ENCODE results near the gene HLTF.

The HLTF gene

GRCh38 chr3:149011676-149012075 is 74.7 kb downstream of the HLTF start:
- Histone ChIP-seq H3K36me3 (ENCODE audit: control insufficient read depth, insufficient read depth, low read length) (no peaks in the 10 kb centered on the region), H3K4me3 (ENCODE audit: low read length) (no peak overlapping the region), H3K4me1 (ENCODE audit: control insufficient read depth, insufficient read depth, low read length) (no peaks in the 10 kb centered on the region), H3K9me3 (ENCODE audit: control insufficient read depth, low read length) (no peaks in the 10 kb centered on the region), H3K27me3 (ENCODE audit: control insufficient read depth, insufficient read depth, low read length) (no peaks in the 10 kb centered on the region), H3K9ac (ENCODE audit: low read length) (no peak overlapping the region)

- H3K36me3 ChIP-seq (ENCODE audit: control insufficient read depth, insufficient read depth, low read length) = no peaks in the 10 kb centered on the region
- no peaks in the 10 kb centered on the region for H3K9me3 ChIP-seq (ENCODE audit: control insufficient read depth, low read length)
- H3K4me3 ChIP-seq (ENCODE audit: low read length) = no peak overlapping the region
- H3K27me3 ChIP-seq (ENCODE audit: control insufficient read depth, insufficient read depth, low read length) = no peaks in the 10 kb centered on the region
- H3K4me1 ChIP-seq (ENCODE audit: control insufficient read depth, insufficient read depth, low read length) = no peaks in the 10 kb centered on the region
- no peak overlapping the region for H3K9ac ChIP-seq (ENCODE audit: low read length)
Observed at GRCh38 chr3:149010966-149011365, 75.4 kb downstream of the HLTF start.

- no peak overlapping the region for H3K9ac ChIP-seq (ENCODE audit: low read length)
- no peak overlapping the region for H3K4me3 ChIP-seq (ENCODE audit: low read length)
- H3K4me1 ChIP-seq (ENCODE audit: control insufficient read depth, insufficient read depth, low read length) = no peaks in the 10 kb centered on the region
- no peaks in the 10 kb centered on the region for H3K9me3 ChIP-seq (ENCODE audit: control insufficient read depth, low read length)
- no peaks in the 10 kb centered on the region for H3K36me3 ChIP-seq (ENCODE audit: control insufficient read depth, insufficient read depth, low read length)
- H3K27me3 ChIP-seq (ENCODE audit: control insufficient read depth, insufficient read depth, low read length) = no peaks in the 10 kb centered on the region
Observed at GRCh38 chr3:149010504-149010951, 75.8 kb downstream of the HLTF start.

GRCh38 chr3:149009732-149010131 is 76.6 kb downstream of the HLTF start:
- no peak overlapping the region for H3K9ac ChIP-seq (ENCODE audit: low read length)
- no peaks in the 10 kb centered on the region for H3K4me1 ChIP-seq (ENCODE audit: control insufficient read depth, insufficient read depth, low read length)
- no peaks in the 10 kb centered on the region for H3K36me3 ChIP-seq (ENCODE audit: control insufficient read depth, insufficient read depth, low read length)
- H3K27me3 ChIP-seq (ENCODE audit: control insufficient read depth, insufficient read depth, low read length) = no peaks in the 10 kb centered on the region
- no peak overlapping the region for H3K4me3 ChIP-seq (ENCODE audit: low read length)
- H3K9me3 ChIP-seq (ENCODE audit: control insufficient read depth, low read length) = no peaks in the 10 kb centered on the region

- Histone ChIP-seq H3K4me1 (ENCODE audit: control insufficient read depth, insufficient read depth, low read length) (no peaks in the 10 kb centered on the region), H3K36me3 (ENCODE audit: control insufficient read depth, insufficient read depth, low read length) (no peaks in the 10 kb centered on the region), H3K27me3 (ENCODE audit: control insufficient read depth, insufficient read depth, low read length) (no peaks in the 10 kb centered on the region), H3K4me3 (ENCODE audit: low read length) (no peak overlapping the region), H3K9ac (ENCODE audit: low read length) (no peak overlapping the region), H3K9me3 (ENCODE audit: control insufficient read depth, low read length) (no peaks in the 10 kb centered on the region)
Observed at GRCh38 chr3:149007567-149008257, 78.6 kb downstream of the HLTF start.

GRCh38 chr3:149005416-149005815 is 80.9 kb downstream of the HLTF start:
- no peaks in the 10 kb centered on the region for H3K27me3 ChIP-seq (ENCODE audit: control insufficient read depth, insufficient read depth, low read length)
- H3K4me1 ChIP-seq (ENCODE audit: control insufficient read depth, insufficient read depth, low read length) = no peaks in the 10 kb centered on the region
- no peaks in the 10 kb centered on the region for H3K9me3 ChIP-seq (ENCODE audit: control insufficient read depth, low read length)
- H3K36me3 ChIP-seq (ENCODE audit: control insufficient read depth, insufficient read depth, low read length) = no peaks in the 10 kb centered on the region
- H3K4me3 ChIP-seq (ENCODE audit: low read length) = no peak overlapping the region
- no peak overlapping the region for H3K9ac ChIP-seq (ENCODE audit: low read length)

- no peak overlapping the region for H3K4me3 ChIP-seq (ENCODE audit: low read length)
- no peaks in the 10 kb centered on the region for H3K36me3 ChIP-seq (ENCODE audit: control insufficient read depth, insufficient read depth, low read length)
- no peaks in the 10 kb centered on the region for H3K9me3 ChIP-seq (ENCODE audit: control insufficient read depth, low read length)
- no peaks in the 10 kb centered on the region for H3K27me3 ChIP-seq (ENCODE audit: control insufficient read depth, insufficient read depth, low read length)
- H3K9ac ChIP-seq (ENCODE audit: low read length) = no peak overlapping the region
- H3K4me1 ChIP-seq (ENCODE audit: control insufficient read depth, insufficient read depth, low read length) = no peaks in the 10 kb centered on the region
Observed at GRCh38 chr3:149004622-149005021, 81.7 kb downstream of the HLTF start.

GRCh38 chr3:149003653-149004305 is 82.6 kb downstream of the HLTF start:
- Histone ChIP-seq H3K9me3 (ENCODE audit: control insufficient read depth, low read length) (no peaks in the 10 kb centered on the region), H3K4me3 (ENCODE audit: low read length) (no peak overlapping the region), H3K36me3 (ENCODE audit: control insufficient read depth, insufficient read depth, low read length) (no peaks in the 10 kb centered on the region), H3K9ac (ENCODE audit: low read length) (no peak overlapping the region), H3K4me1 (ENCODE audit: control insufficient read depth, insufficient read depth, low read length) (no peaks in the 10 kb centered on the region), H3K27me3 (ENCODE audit: control insufficient read depth, insufficient read depth, low read length) (no peaks in the 10 kb centered on the region)

GRCh38 chr3:149001727-149002126 is 84.6 kb downstream of the HLTF start:
- Histone ChIP-seq H3K36me3 (ENCODE audit: control insufficient read depth, insufficient read depth, low read length) (no peaks in the 10 kb centered on the region), H3K4me3 (ENCODE audit: low read length) (no peak overlapping the region), H3K27me3 (ENCODE audit: control insufficient read depth, insufficient read depth, low read length) (no peaks in the 10 kb centered on the region), H3K4me1 (ENCODE audit: control insufficient read depth, insufficient read depth, low read length) (no peaks in the 10 kb centered on the region), H3K9me3 (ENCODE audit: control insufficient read depth, low read length) (no peaks in the 10 kb centered on the region), H3K9ac (ENCODE audit: low read length) (no peak overlapping the region)

- Histone ChIP-seq H3K36me3 (ENCODE audit: control insufficient read depth, insufficient read depth, low read length) (no peaks in the 10 kb centered on the region), H3K4me3 (ENCODE audit: low read length) (no peak overlapping the region), H3K9me3 (ENCODE audit: control insufficient read depth, low read length) (no peaks in the 10 kb centered on the region), H3K9ac (ENCODE audit: low read length) (no peak overlapping the region), H3K27me3 (ENCODE audit: control insufficient read depth, insufficient read depth, low read length) (no peaks in the 10 kb centered on the region), H3K4me1 (ENCODE audit: control insufficient read depth, insufficient read depth, low read length) (no peaks in the 10 kb centered on the region)
Observed at GRCh38 chr3:149000206-149000745, 86.1 kb downstream of the HLTF start.

- Histone ChIP-seq H3K27me3 (ENCODE audit: control insufficient read depth, insufficient read depth, low read length) (no peaks in the 10 kb centered on the region), H3K9ac (ENCODE audit: low read length) (no peak overlapping the region), H3K4me3 (ENCODE audit: low read length) (no peak overlapping the region), H3K9me3 (ENCODE audit: control insufficient read depth, low read length) (no peaks in the 10 kb centered on the region), H3K36me3 (ENCODE audit: control insufficient read depth, insufficient read depth, low read length) (no peaks in the 10 kb centered on the region), H3K4me1 (ENCODE audit: control insufficient read depth, insufficient read depth, low read length) (no peaks in the 10 kb centered on the region)
Observed at GRCh38 chr3:148999806-149000205, 86.5 kb downstream of the HLTF start.

GRCh38 chr3:148998715-148999423 is 87.5 kb downstream of the HLTF start:
- H3K4me1 ChIP-seq (ENCODE audit: control insufficient read depth, insufficient read depth, low read length) = no peaks in the 10 kb centered on the region
- H3K9ac ChIP-seq (ENCODE audit: low read length) = no peak overlapping the region
- H3K36me3 ChIP-seq (ENCODE audit: control insufficient read depth, insufficient read depth, low read length) = no peaks in the 10 kb centered on the region
- no peaks in the 10 kb centered on the region for H3K9me3 ChIP-seq (ENCODE audit: control insufficient read depth, low read length)
- no peak overlapping the region for H3K4me3 ChIP-seq (ENCODE audit: low read length)
- no peaks in the 10 kb centered on the region for H3K27me3 ChIP-seq (ENCODE audit: control insufficient read depth, insufficient read depth, low read length)
